HG03520 (cell line): ENCODE results near the gene ZNF827.

Experiments
- ATAC-seq: cut with Tn5 transposase; IDR thresholded peaks from one replicate; pipeline ENCODE4 v1.9.1; 2021; ENCODE audit warnings: mild to moderate bottlenecking, moderate library complexity; ENCODE audit not compliant: unreplicated experiment

Gene ZNF827

DNA sequence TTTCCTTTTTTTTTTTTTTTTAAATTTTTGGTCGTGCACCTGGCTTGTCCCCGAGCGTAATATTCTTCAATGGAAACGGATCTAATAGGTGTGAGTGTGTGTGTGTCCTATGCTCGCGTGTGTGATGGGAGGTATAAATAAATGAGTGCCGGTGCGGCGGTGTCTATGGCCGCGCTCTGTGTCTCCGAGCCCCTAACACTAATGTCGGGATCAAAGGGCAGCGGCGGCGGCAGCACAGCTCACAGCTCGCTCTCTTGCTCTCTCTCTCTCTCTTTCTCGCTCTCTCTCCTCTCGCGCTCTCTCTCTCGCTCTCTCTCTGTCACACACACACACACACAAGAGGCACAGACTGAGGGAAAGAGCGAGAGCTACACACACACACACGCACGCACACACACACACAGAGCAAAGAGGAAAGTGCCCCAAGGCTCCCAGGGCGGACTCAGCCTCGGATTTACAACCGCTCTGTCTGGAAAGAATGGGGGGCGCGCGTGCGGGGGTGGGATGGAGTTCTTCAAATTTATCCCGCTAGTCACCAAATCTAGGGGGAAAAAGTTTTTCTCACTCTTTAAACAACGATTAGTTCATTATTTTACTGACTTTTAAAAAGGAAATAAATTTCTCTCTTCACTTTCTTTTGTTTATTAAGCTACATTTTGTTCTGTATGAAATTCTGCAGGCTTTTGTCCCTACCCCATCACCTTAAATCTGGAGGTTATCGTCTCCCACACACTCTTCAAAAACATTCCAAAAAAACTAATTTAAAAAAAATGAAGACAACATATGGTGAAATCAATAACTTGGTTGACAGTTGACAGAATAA lies at the start of gene ZNF827:
TSS of gene ZNF827 (minus strand) at position 206 of the 823 bp plus-strand sequence. CDS start 416 bp downstream, outside the sequence.
- ATAC-seq: peak; percentile 33

GRCh38 chr4:145984563-145984962 lies 45.9 kb upstream of the ZNF827 start:
- no peak for ATAC-seq

DNA sequence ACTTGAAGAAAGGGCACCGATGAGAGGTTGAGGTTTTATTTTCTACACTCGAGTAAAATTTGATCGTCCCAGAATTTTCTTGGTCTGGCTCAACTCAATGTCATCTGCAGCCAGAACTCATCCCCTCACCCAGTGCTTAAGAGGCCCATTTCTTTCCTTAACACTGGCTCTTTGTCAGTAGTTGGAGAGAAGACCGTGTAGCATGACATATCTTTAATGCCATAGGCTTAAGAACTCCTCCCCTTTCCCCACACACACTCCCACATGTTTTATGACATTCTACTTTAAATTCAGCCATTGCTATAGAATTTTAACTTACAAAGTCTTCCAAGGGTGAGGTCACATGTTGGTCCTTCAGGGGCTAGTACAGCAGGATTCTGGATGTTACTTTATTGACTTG lies 44.2 kb upstream of the ZNF827 start:
- ATAC-seq: no peak

- ATAC-seq: no peak
These were observed 40.5 kb upstream of the ZNF827 start for GRCh38 chr4:145979160-145979559.

- no peak for ATAC-seq
These were observed 38.1 kb upstream of the ZNF827 start for GRCh38 chr4:145976680-145977079.

DNA sequence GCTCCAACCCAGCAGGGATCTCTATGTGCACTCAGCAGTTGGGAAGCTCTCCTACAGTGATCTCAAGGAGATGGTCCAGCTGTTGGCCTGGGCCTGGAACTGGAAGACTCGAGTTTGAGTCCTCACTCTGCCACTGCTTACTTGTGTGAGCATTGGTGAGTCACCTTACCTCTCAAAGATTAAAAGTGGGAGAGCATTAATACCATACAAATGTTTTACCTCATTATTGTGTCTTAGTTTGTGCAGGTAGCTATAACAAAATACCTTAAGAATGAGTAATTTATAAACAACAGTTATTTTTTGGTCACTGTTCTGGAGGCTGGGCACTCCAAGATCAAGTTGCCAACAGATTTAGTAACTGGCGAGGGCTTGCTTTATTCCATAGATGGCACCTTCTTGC lies 21.4 kb upstream of the ZNF827 start:
- ATAC-seq: no peak

DNA sequence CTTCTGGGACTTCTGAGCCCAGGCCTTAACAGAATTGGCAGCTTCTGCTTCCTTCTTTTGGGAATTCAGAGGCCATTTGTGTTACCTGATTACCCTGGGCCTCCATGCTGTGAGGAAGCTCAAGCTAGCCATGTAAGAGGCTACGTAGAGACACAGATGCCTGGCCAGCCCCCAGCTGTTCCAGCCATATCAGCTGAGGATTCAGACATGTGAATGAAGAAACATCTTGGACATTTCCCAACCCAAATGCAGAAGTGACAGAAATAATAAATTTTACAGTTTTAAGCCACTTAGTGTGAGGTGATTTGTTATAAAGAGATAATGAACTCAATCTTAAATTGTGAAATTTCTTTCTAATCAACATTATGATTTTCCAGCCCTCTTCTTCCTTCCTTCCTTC lies 18.7 kb upstream of the ZNF827 start:
- ATAC-seq: no peak

DNA sequence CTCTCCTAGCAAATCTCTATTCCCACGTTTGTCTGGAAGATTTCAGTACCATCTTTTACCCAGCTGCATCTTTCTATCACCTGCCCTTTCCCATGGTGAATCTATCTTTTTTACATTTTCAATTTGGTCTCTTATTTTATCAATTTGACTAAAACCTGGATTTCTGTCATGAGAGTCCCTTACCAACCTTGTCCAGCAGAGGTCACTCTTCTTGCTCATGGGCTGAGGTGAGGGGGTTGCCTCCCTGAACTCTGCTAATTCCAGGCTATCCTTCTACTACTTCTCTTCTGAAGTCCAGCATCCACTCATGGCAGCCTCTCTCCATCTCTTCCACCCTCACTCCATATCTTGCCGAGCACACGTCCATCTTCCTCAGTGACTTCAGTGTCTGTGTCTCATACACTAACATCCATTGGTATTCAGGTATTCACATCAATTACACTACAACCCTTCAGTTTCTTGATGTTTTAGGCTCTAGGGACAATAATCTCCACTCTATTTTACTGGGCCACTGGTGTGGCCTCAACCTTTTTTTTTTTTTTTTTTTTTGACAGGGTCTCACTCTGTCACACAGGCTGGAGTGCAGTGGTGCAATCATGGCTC lies 17.8 kb upstream of the ZNF827 start:
- peak; percentile 73 for ATAC-seq

GRCh38 chr4:145954924-145955339 lies 16.3 kb upstream of the ZNF827 start:
- no peak for ATAC-seq

DNA sequence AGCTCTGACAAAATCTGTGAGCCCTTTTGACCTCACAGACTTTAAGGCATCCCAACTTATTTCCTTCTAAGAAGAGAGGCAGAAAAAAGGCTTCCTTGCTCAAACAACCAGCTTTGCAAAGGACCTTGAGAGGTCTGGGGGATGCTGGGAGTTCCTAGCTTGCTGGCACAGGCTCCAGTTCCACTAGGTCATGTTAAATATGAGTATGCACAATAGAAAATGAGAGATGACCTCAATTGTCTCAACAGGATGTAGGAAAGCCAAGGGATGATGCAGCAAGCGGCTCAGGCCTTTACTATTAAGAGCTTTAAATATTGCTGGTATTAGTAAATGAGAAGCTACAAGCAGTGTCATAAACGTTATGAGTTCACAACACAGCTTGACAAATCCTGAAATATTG lies 13.3 kb upstream of the ZNF827 start:
- no peak for ATAC-seq

DNA sequence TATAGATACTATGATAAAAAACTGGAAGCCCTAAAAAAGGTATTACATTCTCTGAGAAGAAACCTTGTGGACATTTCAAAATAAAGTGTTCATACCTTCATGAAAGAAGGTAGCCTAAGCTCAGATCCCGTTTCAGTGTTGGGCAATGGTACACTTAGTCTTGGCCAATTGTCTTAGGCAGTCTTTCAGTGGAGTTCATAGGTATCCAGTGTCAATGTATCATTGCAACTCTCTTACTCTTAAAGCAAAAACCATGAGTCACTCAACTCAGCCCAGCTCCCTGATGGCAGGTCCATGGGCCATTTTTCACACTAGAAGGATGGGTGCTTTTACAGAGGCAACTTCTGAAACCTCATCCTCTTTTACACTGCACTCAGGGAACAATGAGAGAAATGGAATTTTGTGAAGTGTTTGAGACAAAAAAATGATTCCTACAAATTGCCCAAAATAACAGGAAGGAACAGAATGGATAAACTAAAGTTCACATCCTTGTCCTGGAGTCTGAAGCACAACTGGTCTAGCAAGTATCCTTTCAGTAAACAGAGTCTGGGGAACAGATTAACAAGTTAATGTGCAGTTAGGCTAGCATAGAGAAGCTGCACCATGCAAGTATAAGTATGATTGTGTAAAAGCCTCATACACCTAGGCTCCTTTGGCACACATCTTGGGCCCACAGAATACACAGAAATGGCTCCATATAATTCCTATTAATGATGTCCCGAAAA lies 7.0 kb upstream of the ZNF827 start:
- no peak for ATAC-seq

GRCh38 chr4:145944886-145945285 lies 6.3 kb upstream of the ZNF827 start:
- ATAC-seq: no peak

DNA sequence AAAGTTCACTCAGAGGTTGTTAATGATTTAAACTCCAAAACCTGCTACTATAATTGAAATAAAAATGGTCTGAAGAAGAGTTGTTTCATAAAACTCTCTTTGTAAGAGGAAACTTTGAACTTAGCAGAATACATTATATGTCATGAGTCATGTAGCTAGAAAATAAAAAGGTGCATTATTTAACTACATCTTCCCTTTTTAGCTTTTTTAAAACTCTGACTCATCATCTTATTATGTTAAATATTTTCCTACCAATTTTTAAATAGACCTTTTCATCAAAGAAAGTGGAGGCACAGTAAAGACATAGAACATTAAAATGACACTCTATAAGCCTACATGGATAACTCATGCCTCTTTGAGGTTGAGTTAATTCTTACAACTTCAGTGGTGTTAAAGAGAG lies 1.2 kb upstream of the ZNF827 start:
- ATAC-seq: no peak

GRCh38 chr4:145939441-145939750 lies 773 bp upstream of the ZNF827 start:
- no peak for ATAC-seq

GRCh38 chr4:145937971-145938611 lies 532 bp downstream of the ZNF827 start:
- ATAC-seq: peak; percentile 18

GRCh38 chr4:145936997-145937901 lies 1.4 kb downstream of the ZNF827 start:
- ATAC-seq: peak; percentile 0

GRCh38 chr4:145936142-145936996 lies 2.3 kb downstream of the ZNF827 start:
- peak; percentile 45 for ATAC-seq

GRCh38 chr4:145935253-145936141 lies 3.1 kb downstream of the ZNF827 start:
- peak; percentile 33 for ATAC-seq
